ENCODE data around the gene ODF2. TPM values are rescaled to one million over a fixed set of nuclear protein-coding genes. Genes with fewer than 3 reads are reported as not detected.
A peak's percentile ranks its signal among the peaks of the same experiment; 100 is the strongest.

Gene ODF2
- total RNA-seq, 1 experiment from 2014 or later = 31.9 TPM

DNA sequence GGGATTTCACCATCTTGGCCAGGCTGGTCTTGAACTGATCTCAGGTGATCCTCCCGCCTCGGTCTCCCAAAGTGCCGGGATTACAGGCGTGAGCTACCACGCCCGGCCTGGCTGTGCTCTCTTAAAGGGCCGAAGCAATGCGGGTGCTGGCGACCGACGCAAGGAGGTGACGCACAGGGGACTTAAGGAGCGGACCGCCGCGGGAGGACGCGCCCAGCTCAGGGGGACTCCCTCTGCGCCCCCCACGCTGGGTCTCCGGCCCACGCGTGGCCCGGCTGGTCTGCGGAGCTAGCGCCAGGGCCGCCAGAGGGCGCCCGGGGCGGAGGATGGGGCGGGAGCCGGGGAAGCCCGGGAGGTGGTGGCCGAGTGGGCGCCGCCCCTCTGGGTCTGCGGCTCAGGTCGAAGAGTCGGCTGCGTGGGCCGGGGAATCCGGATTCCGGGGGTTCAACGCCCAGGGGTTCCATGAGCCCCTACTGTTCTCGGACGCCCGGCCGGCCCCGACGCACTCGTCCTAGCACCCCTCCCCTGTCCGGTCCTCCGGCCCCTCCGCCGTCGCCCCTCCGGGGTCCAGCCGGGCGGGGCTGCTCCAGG, 35.7 kb upstream of the ODF2 start (continued):
- TF ChIP-seq, protein P1, sequence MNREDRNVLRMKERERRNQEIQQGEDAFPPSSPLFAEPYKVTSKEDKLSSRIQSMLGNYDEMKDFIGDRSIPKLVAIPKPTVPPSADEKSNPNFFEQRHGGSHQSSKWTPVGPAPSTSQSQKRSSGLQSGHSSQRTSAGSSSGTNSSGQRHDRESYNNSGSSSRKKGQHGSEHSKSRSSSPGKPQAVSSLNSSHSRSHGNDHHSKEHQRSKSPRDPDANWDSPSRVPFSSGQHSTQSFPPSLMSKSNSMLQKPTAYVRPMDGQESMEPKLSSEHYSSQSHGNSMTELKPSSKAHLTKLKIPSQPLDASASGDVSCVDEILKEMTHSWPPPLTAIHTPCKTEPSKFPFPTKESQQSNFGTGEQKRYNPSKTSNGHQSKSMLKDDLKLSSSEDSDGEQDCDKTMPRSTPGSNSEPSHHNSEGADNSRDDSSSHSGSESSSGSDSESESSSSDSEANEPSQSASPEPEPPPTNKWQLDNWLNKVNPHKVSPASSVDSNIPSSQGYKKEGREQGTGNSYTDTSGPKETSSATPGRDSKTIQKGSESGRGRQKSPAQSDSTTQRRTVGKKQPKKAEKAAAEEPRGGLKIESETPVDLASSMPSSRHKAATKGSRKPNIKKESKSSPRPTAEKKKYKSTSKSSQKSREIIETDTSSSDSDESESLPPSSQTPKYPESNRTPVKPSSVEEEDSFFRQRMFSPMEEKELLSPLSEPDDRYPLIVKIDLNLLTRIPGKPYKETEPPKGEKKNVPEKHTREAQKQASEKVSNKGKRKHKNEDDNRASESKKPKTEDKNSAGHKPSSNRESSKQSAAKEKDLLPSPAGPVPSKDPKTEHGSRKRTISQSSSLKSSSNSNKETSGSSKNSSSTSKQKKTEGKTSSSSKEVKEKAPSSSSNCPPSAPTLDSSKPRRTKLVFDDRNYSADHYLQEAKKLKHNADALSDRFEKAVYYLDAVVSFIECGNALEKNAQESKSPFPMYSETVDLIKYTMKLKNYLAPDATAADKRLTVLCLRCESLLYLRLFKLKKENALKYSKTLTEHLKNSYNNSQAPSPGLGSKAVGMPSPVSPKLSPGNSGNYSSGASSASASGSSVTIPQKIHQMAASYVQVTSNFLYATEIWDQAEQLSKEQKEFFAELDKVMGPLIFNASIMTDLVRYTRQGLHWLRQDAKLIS (CRISPR knock-in tag; IDR thresholded peaks at IDR 0.05; ENCODE audit: borderline replicate concordance) = no peak
- TF ChIP-seq ETV6 (CRISPR knock-in tag; IDR thresholded peaks at IDR 0.05) (peak; percentile 6; the same call in 1 of the 2 replicates), ATF1 (CRISPR knock-in tag; IDR thresholded peaks at IDR 0.05) (0 out of 2 replicates have a peak, but pooled peaks have one; percentile 25), ZBTB21 (CRISPR knock-in tag; IDR thresholded peaks at IDR 0.05; ENCODE audit: borderline replicate concordance) (peak; percentile 61; the same call in 1 of the 2 replicates), ZNF232 (CRISPR knock-in tag; IDR thresholded peaks at IDR 0.05) (no peak)
- TF ChIP-seq, protein P2, sequence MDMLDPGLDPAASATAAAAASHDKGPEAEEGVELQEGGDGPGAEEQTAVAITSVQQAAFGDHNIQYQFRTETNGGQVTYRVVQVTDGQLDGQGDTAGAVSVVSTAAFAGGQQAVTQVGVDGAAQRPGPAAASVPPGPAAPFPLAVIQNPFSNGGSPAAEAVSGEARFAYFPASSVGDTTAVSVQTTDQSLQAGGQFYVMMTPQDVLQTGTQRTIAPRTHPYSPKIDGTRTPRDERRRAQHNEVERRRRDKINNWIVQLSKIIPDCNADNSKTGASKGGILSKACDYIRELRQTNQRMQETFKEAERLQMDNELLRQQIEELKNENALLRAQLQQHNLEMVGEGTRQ (CRISPR knock-in tag; IDR thresholded peaks at IDR 0.05) = no peak

DNA sequence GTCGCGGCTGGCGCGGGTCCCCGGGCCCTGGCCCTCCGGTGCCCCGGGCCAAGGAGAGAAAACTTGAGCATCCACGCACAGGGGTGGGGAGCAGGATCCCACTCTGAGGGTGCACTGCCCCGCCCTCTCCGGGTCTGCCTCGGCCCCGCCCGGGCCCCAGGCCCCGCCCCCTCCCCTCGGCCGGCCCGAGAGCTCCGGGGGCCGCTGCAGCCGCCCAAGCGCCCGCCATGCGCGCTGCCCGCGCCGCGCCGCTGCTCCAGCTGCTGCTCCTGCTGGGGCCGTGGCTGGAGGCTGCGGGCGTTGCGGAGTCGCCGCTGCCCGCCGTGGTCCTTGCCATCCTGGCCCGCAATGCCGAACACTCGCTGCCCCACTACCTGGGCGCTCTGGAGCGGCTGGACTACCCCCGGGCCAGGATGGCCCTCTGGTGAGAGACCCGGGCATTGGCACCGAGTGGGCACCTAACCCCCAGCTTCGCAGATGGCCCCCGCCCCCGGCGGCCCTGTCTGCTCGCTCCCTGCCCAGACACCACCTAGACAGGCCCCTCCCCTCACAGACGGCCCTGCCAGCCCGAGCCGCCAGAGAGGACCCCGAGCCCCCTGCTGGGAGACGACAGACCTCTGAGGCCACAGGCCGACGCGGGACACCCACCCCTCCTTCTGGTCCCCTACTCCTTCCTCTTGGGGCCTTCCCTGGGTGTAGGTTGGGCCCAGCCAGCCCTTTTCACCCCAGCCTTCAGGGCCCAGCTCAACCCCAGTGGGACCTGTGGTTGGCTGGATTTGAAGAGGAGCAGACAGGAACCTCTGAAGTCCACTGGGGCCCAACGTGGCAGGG, 34.9 kb upstream of the ODF2 start, which contains the start of gene CERCAM:
TSS of gene CERCAM (plus strand) at position 207 of the 831 bp plus-strand sequence. CDS start at position 228, 21 bp downstream.
- no peak within 1 kb of the TSS for H3K27ac Mint-ChIP-seq
- CTCF ChIA-PET = interaction anchor here (0.6 to 4.5 kb wide), 42 partner anchors 8 to 505 kb away, joined by 3 to 58 read pairs (median 6); partner anchors contain the start of genes CIZ1, DNM1, GLE1 and GOLGA2
- peaks cover 46% of the 10 kb centered on the region for H3K27me3 Mint-ChIP-seq (ENCODE audit: low read depth)
- H3K4me1 Mint-ChIP-seq = peaks cover 22% of the 10 kb centered on the region
- no peaks in the 10 kb centered on the region for H3K36me3 Mint-ChIP-seq
- no peaks in the 10 kb centered on the region for H3K9me3 Mint-ChIP-seq
- DNase-seq (ENCODE audit: low spot score) = peak; percentile 65
- ATAC-seq = peak; percentile 69
- peak within 1 kb of the TSS; percentile 73 for H3K4me3 Mint-ChIP-seq
- TF ChIP-seq FOXP1 (CRISPR knock-in tag; IDR thresholded peaks at IDR 0.05; ENCODE audit: borderline replicate concordance) (0 out of 2 replicates have a peak, but pooled peaks have one; percentile 40), FOXK1 (CRISPR knock-in tag; IDR thresholded peaks at IDR 0.05) (no peak), NFATC4 (CRISPR knock-in tag; IDR thresholded peaks at IDR 0.05) (no peak)
- TF ChIP-seq, protein P3, sequence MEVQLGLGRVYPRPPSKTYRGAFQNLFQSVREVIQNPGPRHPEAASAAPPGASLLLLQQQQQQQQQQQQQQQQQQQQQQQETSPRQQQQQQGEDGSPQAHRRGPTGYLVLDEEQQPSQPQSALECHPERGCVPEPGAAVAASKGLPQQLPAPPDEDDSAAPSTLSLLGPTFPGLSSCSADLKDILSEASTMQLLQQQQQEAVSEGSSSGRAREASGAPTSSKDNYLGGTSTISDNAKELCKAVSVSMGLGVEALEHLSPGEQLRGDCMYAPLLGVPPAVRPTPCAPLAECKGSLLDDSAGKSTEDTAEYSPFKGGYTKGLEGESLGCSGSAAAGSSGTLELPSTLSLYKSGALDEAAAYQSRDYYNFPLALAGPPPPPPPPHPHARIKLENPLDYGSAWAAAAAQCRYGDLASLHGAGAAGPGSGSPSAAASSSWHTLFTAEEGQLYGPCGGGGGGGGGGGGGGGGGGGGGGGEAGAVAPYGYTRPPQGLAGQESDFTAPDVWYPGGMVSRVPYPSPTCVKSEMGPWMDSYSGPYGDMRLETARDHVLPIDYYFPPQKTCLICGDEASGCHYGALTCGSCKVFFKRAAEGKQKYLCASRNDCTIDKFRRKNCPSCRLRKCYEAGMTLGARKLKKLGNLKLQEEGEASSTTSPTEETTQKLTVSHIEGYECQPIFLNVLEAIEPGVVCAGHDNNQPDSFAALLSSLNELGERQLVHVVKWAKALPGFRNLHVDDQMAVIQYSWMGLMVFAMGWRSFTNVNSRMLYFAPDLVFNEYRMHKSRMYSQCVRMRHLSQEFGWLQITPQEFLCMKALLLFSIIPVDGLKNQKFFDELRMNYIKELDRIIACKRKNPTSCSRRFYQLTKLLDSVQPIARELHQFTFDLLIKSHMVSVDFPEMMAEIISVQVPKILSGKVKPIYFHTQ (CRISPR knock-in tag; IDR thresholded peaks at IDR 0.05) = no peak
- TF ChIP-seq, protein P4, sequence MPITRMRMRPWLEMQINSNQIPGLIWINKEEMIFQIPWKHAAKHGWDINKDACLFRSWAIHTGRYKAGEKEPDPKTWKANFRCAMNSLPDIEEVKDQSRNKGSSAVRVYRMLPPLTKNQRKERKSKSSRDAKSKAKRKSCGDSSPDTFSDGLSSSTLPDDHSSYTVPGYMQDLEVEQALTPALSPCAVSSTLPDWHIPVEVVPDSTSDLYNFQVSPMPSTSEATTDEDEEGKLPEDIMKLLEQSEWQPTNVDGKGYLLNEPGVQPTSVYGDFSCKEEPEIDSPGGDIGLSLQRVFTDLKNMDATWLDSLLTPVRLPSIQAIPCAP (CRISPR knock-in tag; IDR thresholded peaks at IDR 0.05) = no peak
- POLR2A ChIA-PET = interaction anchor here (1.0 to 1.5 kb wide), 2 partner anchors 9 to 145 kb away, joined by 3 to 4 read pairs; partner anchors contain the start of genes GOLGA2 and SWI5

DNA sequence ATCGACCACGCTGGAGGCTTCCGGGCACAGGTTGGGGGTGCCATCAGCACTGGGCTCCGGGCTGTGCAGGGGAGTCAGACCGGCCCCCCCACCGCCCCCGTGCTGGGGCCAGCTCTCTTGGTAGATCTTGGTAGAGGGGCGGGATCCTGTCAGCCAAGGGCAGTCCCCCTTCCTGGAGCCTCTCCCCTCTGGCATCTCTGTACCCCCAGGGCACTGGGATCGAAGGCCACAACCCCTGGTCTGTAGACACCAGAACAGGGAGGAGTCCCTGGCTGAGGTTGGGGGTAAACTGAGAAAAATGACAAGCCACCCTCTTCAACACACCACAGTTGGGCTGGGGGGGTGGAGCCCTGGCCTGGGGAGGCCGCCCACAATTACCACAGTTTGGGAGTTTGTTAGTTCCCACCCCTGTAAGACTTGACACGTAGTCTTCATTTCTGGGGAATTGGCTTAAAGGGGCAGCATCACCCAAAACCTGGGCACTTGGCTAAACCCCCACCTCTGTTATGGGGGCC, 34.3 kb upstream of the ODF2 start:
- Mint-ChIP-seq H3K4me3 (peak overlapping the region; percentile 73), H3K9me3 (no peaks in the 10 kb centered on the region), H3K27ac (no peak overlapping the region), H3K36me3 (no peaks in the 10 kb centered on the region), H3K4me1 (peaks cover 15% of the 10 kb centered on the region), H3K27me3 (ENCODE audit: low read depth) (peaks cover 44% of the 10 kb centered on the region)
- ChIA-PET POLR2A (no interaction called here), CTCF (interaction anchor here (2.0 to 4.5 kb wide), 9 partner anchors 8 to 127 kb away, joined by 15 to 58 read pairs (median 29); no protein-coding TSS in a partner anchor)
- ATAC-seq = peak; percentile 3; the same call in 1 of the 2 replicates
- DNase-seq (ENCODE audit: low spot score) = no peak
- TF ChIP-seq TCF7 (CRISPR knock-in tag; IDR thresholded peaks at IDR 0.05; ENCODE audit: low read depth) (no peak), SOX15 (CRISPR knock-in tag; IDR thresholded peaks at IDR 0.05) (no peak)
- TF ChIP-seq, protein P1 (CRISPR knock-in tag; IDR thresholded peaks at IDR 0.05; ENCODE audit: borderline replicate concordance) = no peak
- TF ChIP-seq, protein P5, sequence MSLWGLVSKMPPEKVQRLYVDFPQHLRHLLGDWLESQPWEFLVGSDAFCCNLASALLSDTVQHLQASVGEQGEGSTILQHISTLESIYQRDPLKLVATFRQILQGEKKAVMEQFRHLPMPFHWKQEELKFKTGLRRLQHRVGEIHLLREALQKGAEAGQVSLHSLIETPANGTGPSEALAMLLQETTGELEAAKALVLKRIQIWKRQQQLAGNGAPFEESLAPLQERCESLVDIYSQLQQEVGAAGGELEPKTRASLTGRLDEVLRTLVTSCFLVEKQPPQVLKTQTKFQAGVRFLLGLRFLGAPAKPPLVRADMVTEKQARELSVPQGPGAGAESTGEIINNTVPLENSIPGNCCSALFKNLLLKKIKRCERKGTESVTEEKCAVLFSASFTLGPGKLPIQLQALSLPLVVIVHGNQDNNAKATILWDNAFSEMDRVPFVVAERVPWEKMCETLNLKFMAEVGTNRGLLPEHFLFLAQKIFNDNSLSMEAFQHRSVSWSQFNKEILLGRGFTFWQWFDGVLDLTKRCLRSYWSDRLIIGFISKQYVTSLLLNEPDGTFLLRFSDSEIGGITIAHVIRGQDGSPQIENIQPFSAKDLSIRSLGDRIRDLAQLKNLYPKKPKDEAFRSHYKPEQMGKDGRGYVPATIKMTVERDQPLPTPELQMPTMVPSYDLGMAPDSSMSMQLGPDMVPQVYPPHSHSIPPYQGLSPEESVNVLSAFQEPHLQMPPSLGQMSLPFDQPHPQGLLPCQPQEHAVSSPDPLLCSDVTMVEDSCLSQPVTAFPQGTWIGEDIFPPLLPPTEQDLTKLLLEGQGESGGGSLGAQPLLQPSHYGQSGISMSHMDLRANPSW (CRISPR knock-in tag; conservative IDR thresholded peaks at IDR 0.05; ENCODE audit: low read depth) = no peak

Measured in WTC11 (cell line).